HEK293 (cell line): ENCODE measurements around the gene PSMF1.
A peak's percentile ranks its signal among the peaks of the same experiment; 100 is the strongest.

ENCODE experiments used
- CTCF ChIA-PET: fragments of 350-600 bp; formaldehyde crosslinking; extraction: SDS; loops from one replicate; lab custom pipeline; 2021; ENCODE audit warnings: antibody characterized with exemption; lab: Yijun Ruan, JAX
- POLR2A ChIA-PET: fragments of 300-600 bp; formaldehyde crosslinking; extraction: SDS; loops from one replicate; lab custom pipeline; 2020; ENCODE audit warnings: antibody characterized with exemption, inconsistent platforms; lab: Yijun Ruan, JAX
- H3K27ac ChIP-seq: fragments of 200-500 bp; sonication (Bioruptor generic); 2 replicates; pipeline ENCODE4 v1.5.1; 2014; ENCODE audit warnings: low read depth, low read length, control low read depth, inconsistent platforms; ENCODE audit errors: extremely low read depth
- H3K36me3 ChIP-seq, 2 experiments: fragments of 200-500 bp in 1 of 2; sonication (Bioruptor generic) in 1 of 2; 1 replicate in 1 of 2; 2 replicates in 1 of 2; pipeline ENCODE4 v1.5.1; 2014 to 2017; ENCODE audit warnings: inconsistent platforms in 2 of 2, low read length in 2 of 2; ENCODE audit not compliant: control insufficient read depth in 2 of 2, insufficient read depth in 1 of 2
- H3K4me1 ChIP-seq: fragments of 200-500 bp; sonication (Bioruptor generic); 2 replicates; pipeline ENCODE4 v1.5.1; 2014; ENCODE audit warnings: mild to moderate bottlenecking, low read length, inconsistent platforms; ENCODE audit not compliant: control insufficient read depth, insufficient read depth
- H3K4me3 ChIP-seq: 2 replicates; pipeline ENCODE4 v1.5.1; 2011; ENCODE audit warnings: low read depth, mild to moderate bottlenecking, control low read depth, low read length, moderate library complexity
- H3K9me3 ChIP-seq: fragments of 200-500 bp; sonication (Bioruptor generic); 2 replicates; pipeline ENCODE4 v1.5.1; 2014; ENCODE audit warnings: low read depth, low read length, inconsistent platforms; ENCODE audit not compliant: control insufficient read depth, insufficient read depth
- HOXC10 ChIP-seq: sonication (generic); formaldehyde crosslinking; IDR thresholded peaks from 2 replicates; pipeline ENCODE4 v1.8.1; 2023; ENCODE audit warnings: mild to moderate bottlenecking, missing genetic modification reagents
- MEIS1 ChIP-seq: sonication (generic); formaldehyde crosslinking; IDR thresholded peaks from 2 replicates; pipeline ENCODE4 v1.8.1; 2022; ENCODE audit warnings: missing genetic modification reagents, mild to moderate bottlenecking, borderline replicate concordance
- REPIN1 ChIP-seq: fragments of 450-650 bp; formaldehyde crosslinking; IDR thresholded peaks from 2 replicates; pipeline ENCODE4 v1.5.1; 2017; ENCODE audit warnings: missing biosample characterization, missing genetic modification characterization, low read depth
- SALL2 ChIP-seq: fragments of 450-650 bp; formaldehyde crosslinking; IDR thresholded peaks from 2 replicates; pipeline ENCODE4 v1.5.0; 2017; ENCODE audit warnings: missing biosample characterization, mild to moderate bottlenecking, missing genetic modification characterization, borderline replicate concordance
- ZEB2 ChIP-seq: fragments of 450-650 bp; formaldehyde crosslinking; IDR thresholded peaks from 2 replicates; pipeline ENCODE4 v1.5.1; 2016; ENCODE audit warnings: missing biosample characterization, missing genetic modification characterization
- ZIC2 ChIP-seq: fragments of 450-650 bp; formaldehyde crosslinking; IDR thresholded peaks from 2 replicates; pipeline ENCODE4 v1.5.1; 2016; ENCODE audit warnings: missing biosample characterization, missing genetic modification characterization
- ZNF112 ChIP-seq: fragments of 450-650 bp; formaldehyde crosslinking; IDR thresholded peaks from 2 replicates; pipeline ENCODE4 v1.5.0; 2017; ENCODE audit warnings: missing biosample characterization, missing genetic modification characterization
- ZNF169 ChIP-seq: fragments of 450-650 bp; formaldehyde crosslinking; IDR thresholded peaks from 2 replicates; pipeline ENCODE4 v1.5.1; 2016; ENCODE audit warnings: missing biosample characterization, missing genetic modification characterization
- ZNF211 ChIP-seq: fragments of 450-650 bp; formaldehyde crosslinking; IDR thresholded peaks from 2 replicates; pipeline ENCODE4 v1.5.1; 2016; ENCODE audit warnings: low read depth, missing biosample characterization, missing genetic modification characterization
- ZNF302 ChIP-seq: fragments of 450-650 bp; formaldehyde crosslinking; IDR thresholded peaks from 2 replicates; pipeline ENCODE4 v1.5.1; 2016; ENCODE audit warnings: missing biosample characterization, missing genetic modification characterization, low read depth
- ZNF341 ChIP-seq: fragments of 450-650 bp; formaldehyde crosslinking; IDR thresholded peaks from 2 replicates; pipeline ENCODE4; 2016; ENCODE audit warnings: low read depth, missing biosample characterization, missing genetic modification characterization
- ZNF426 ChIP-seq: fragments of 450-650 bp; formaldehyde crosslinking; IDR thresholded peaks from 2 replicates; pipeline ENCODE4 v1.5.1; 2017; ENCODE audit warnings: missing biosample characterization, missing genetic modification characterization, mild to moderate bottlenecking, inconsistent platforms, moderate library complexity
- ZNF501 ChIP-seq: fragments of 450-650 bp; formaldehyde crosslinking; IDR thresholded peaks from 2 replicates; pipeline ENCODE4 v1.5.1; 2016; ENCODE audit warnings: missing biosample characterization, missing genetic modification characterization
- ZNF548 ChIP-seq: fragments of 450-650 bp; formaldehyde crosslinking; IDR thresholded peaks from 2 replicates; pipeline ENCODE4 v1.5.1; 2016; ENCODE audit warnings: missing biosample characterization, missing genetic modification characterization
- ZNF600 ChIP-seq: fragments of 450-650 bp; formaldehyde crosslinking; IDR thresholded peaks from 2 replicates; pipeline ENCODE4 v1.5.1; 2016; ENCODE audit warnings: missing biosample characterization, missing genetic modification characterization
- ZNF654 ChIP-seq: fragments of 450-650 bp; formaldehyde crosslinking; IDR thresholded peaks from 2 replicates; pipeline ENCODE4 v1.5.1; 2016; ENCODE audit warnings: low read depth, missing biosample characterization, missing genetic modification characterization
- ZNF670 ChIP-seq: fragments of 450-650 bp; formaldehyde crosslinking; IDR thresholded peaks from 2 replicates; pipeline ENCODE4 v1.5.1; 2016; ENCODE audit warnings: missing biosample characterization, missing genetic modification characterization, low read depth
- ZNF785 ChIP-seq: fragments of 450-650 bp; formaldehyde crosslinking; IDR thresholded peaks from 2 replicates; pipeline ENCODE4 v1.5.1; 2016; ENCODE audit warnings: missing biosample characterization, missing genetic modification characterization
- ZNF791 ChIP-seq: fragments of 450-650 bp; formaldehyde crosslinking; IDR thresholded peaks from 2 replicates; pipeline ENCODE4 v1.5.1; 2016; ENCODE audit warnings: missing biosample characterization, missing genetic modification characterization
- TF ChIP-seq, protein P1 (sequence below): fragments of 450-650 bp; formaldehyde crosslinking; IDR thresholded peaks from 2 replicates; pipeline ENCODE4 v1.5.1; 2016; ENCODE audit warnings: missing biosample characterization, missing genetic modification characterization
- TF ChIP-seq, protein P2 (sequence below): fragments of 450-650 bp; formaldehyde crosslinking; IDR thresholded peaks from 2 replicates; pipeline ENCODE4 v1.5.1; 2017; ENCODE audit warnings: missing biosample characterization, missing genetic modification characterization
- TF ChIP-seq, protein P3 (sequence below): fragments of 450-650 bp; formaldehyde crosslinking; IDR thresholded peaks from 2 replicates; pipeline ENCODE4 v1.5.1; 2016; ENCODE audit warnings: missing biosample characterization, missing genetic modification characterization
- TF ChIP-seq, protein P4 (sequence below): fragments of 450-650 bp; formaldehyde crosslinking; IDR thresholded peaks from 2 replicates; pipeline ENCODE4 v1.5.1; 2016; ENCODE audit warnings: missing biosample characterization, missing genetic modification characterization

Gene PSMF1

DNA sequence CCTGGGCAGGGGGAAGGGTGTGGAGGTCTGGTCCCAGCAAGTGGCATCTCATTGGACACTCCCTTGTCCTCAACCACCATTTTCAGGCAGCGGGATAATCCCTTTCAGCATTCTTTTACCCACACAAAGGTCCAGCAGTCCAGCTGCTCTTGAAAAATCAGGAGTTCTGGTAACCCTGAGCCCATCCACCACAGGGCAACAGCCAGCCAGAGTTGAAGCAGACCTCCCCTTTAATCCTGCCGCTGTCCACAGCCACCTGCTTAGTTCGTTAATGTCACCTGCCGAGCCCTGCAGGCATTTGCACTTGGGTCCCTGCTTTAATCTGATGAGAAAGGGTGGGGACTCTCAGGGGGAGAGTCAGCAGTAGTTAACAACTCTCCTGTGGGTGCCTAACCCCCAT is 55.3 kb downstream of the PSMF1 start:
- CTCF ChIA-PET = interaction anchor here (0.5 kb wide), 1 partner anchor 30 kb away, joined by 3 read pairs; the partner anchor contains the start of gene C20orf202
- POLR2A ChIA-PET = no interaction called here
- Histone ChIP-seq H3K27ac (no peak overlapping the region), H3K36me3 (peaks cover 4 to 30% of the 10 kb centered on the region in 2 experiments; a peak in 1 of 3 replicates), H3K4me3 (no peak overlapping the region), H3K4me1 (no peaks in the 10 kb centered on the region), H3K9me3 (no peaks in the 10 kb centered on the region)
- TF ChIP-seq ZNF169 (tag by site-specific recombination) = no peak
- TF ChIP-seq ZNF302 = no peak
- peak; percentile 61 for TF ChIP-seq ZIC2 (tag by site-specific recombination)

DNA sequence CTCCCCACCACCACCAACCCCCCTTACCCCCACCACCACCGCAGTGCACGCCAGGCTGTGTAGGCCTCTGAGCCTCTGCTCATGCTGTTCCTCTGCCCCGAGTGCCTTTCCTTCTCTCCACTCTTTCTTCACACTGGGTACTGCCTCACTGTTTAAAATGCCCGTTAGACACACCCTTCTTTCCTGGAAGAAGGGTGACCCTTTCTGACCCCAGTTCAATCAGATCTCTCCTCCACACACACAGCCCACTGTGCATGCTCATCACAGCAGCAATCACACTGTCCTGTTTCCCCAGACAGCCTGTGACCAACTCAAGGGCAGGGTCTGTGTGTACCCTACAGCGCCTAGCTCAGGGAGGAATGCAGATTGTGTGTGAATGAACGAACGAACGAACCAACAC is 56.4 kb downstream of the PSMF1 start:
- Histone ChIP-seq H3K9me3 (no peaks in the 10 kb centered on the region), H3K36me3 (peaks cover 2 to 19% of the 10 kb centered on the region in 2 experiments; a peak in 1 of 3 replicates), H3K4me1 (no peaks in the 10 kb centered on the region), H3K4me3 (no peak overlapping the region), H3K27ac (no peak overlapping the region)
- TF ChIP-seq HOXC10 (CRISPR knock-in tag) = no peak
- TF ChIP-seq ZNF112 (tag by site-specific recombination) = no peak
- TF ChIP-seq, protein P1, sequence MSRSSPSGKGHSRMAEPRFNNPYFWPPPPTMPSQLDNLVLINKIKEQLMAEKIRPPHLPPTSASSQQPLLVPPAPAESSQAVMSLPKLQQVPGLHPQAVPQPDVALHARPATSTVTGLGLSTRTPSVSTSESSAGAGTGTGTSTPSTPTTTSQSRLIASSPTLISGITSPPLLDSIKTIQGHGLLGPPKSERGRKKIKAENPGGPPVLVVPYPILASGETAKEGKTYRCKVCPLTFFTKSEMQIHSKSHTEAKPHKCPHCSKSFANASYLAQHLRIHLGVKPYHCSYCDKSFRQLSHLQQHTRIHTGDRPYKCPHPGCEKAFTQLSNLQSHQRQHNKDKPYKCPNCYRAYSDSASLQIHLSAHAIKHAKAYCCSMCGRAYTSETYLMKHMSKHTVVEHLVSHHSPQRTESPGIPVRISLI = no peak
- no peak for TF ChIP-seq SALL2
- no peak for TF ChIP-seq ZNF211 (tag by site-specific recombination)
- TF ChIP-seq, protein P2, sequence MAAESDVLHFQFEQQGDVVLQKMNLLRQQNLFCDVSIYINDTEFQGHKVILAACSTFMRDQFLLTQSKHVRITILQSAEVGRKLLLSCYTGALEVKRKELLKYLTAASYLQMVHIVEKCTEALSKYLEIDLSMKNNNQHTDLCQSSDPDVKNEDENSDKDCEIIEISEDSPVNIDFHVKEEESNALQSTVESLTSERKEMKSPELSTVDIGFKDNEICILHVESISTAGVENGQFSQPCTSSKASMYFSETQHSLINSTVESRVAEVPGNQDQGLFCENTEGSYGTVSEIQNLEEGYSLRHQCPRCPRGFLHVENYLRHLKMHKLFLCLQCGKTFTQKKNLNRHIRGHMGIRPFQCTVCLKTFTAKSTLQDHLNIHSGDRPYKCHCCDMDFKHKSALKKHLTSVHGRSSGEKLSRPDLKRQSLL = no peak
- no peak for TF ChIP-seq ZNF426 (tag by site-specific recombination)
- POLR2A ChIA-PET = no interaction called here
- CTCF ChIA-PET = interaction anchor here (0.7 kb wide), 1 partner anchor 529 kb away, joined by 4 read pairs; no protein-coding TSS in a partner anchor

DNA sequence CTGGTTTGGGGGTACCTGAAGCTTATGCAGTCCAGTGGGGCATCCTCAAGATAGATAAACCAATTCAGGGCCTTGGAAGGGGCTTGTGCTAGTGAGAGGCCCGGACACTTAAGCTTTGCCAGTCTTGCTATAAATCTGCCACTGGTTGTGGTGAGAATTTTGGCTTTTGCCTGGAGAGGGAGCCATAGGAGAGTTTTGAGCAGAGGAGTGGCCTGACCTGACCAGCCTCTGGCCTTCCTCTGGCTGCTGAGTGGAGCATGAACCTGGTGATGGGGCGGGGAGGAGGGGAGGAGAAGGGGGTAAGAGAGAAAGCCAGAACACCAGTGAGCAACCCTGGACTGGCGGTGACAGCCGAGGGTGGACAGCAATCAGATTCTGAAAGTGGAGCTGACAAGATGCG is 59.3 kb downstream of the PSMF1 start:
- ChIA-PET CTCF (interaction anchor here (1.2 to 1.5 kb wide), 2 partner anchors 33 to 217 kb away, joined by 3 to 7 read pairs; no protein-coding TSS in a partner anchor), POLR2A (no interaction called here)
- no peak overlapping the region for H3K27ac ChIP-seq
- no peaks in the 10 kb centered on the region for H3K4me1 ChIP-seq
- no peak for TF ChIP-seq ZNF785 (tag by site-specific recombination)
- TF ChIP-seq ZNF600 (tag by site-specific recombination) = 0 out of 2 replicates have a peak, but pooled peaks have one; percentile 25
- TF ChIP-seq ZNF341 (tag by site-specific recombination) = peak; percentile 31; the same call in 1 of the 2 replicates
- no peak for TF ChIP-seq SALL2
- H3K4me3 ChIP-seq = no peak overlapping the region
- H3K36me3 ChIP-seq = peaks cover 0 to 20% of the 10 kb centered on the region in 2 experiments; a peak in 1 of 3 replicates
- no peaks in the 10 kb centered on the region for H3K9me3 ChIP-seq

DNA sequence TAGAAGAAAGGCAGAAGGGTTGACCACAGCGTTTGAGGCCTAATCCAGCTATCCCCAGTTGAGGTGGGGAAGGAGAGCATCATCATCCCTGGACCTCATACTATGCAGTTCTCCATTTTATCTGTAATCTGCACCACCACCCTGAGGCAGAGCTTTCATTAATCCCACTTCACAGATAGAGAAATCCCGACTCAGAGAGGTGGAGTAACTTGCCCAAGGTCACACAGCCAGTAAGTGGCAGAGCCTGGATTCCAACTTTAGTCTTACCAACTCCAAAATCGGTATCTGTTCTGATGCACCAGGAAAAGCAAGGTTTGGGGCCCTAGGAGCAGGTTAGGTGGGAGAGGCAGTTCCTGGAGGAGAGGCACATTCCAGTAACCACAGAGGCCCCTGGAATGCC is 59.7 kb downstream of the PSMF1 start:
- POLR2A ChIA-PET = no interaction called here
- no peak for TF ChIP-seq ZEB2 (tag by site-specific recombination)
- TF ChIP-seq, protein P3, sequence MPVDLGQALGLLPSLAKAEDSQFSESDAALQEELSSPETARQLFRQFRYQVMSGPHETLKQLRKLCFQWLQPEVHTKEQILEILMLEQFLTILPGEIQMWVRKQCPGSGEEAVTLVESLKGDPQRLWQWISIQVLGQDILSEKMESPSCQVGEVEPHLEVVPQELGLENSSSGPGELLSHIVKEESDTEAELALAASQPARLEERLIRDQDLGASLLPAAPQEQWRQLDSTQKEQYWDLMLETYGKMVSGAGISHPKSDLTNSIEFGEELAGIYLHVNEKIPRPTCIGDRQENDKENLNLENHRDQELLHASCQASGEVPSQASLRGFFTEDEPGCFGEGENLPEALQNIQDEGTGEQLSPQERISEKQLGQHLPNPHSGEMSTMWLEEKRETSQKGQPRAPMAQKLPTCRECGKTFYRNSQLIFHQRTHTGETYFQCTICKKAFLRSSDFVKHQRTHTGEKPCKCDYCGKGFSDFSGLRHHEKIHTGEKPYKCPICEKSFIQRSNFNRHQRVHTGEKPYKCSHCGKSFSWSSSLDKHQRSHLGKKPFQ = no peak
- no peak for TF ChIP-seq ZNF670
- TF ChIP-seq ZNF791 (tag by site-specific recombination) = no peak
- TF ChIP-seq MEIS1 (CRISPR knock-in tag) = no peak
- TF ChIP-seq ZNF548 (tag by site-specific recombination) = no peak
- no peak for TF ChIP-seq ZNF501 (tag by site-specific recombination)
- TF ChIP-seq REPIN1 (tag by site-specific recombination) = no peak
- TF ChIP-seq ZNF654 (tag by site-specific recombination) = no peak
- TF ChIP-seq, protein P4, sequence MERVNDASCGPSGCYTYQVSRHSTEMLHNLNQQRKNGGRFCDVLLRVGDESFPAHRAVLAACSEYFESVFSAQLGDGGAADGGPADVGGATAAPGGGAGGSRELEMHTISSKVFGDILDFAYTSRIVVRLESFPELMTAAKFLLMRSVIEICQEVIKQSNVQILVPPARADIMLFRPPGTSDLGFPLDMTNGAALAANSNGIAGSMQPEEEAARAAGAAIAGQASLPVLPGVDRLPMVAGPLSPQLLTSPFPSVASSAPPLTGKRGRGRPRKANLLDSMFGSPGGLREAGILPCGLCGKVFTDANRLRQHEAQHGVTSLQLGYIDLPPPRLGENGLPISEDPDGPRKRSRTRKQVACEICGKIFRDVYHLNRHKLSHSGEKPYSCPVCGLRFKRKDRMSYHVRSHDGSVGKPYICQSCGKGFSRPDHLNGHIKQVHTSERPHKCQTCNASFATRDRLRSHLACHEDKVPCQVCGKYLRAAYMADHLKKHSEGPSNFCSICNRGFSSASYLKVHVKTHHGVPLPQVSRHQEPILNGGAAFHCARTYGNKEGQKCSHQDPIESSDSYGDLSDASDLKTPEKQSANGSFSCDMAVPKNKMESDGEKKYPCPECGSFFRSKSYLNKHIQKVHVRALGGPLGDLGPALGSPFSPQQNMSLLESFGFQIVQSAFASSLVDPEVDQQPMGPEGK (tag by site-specific recombination) = no peak
- CTCF ChIA-PET = interaction anchor here (1.5 kb wide), 1 partner anchor 33 kb away, joined by 7 read pairs; no protein-coding TSS in a partner anchor
- Histone ChIP-seq H3K4me1 (no peaks in the 10 kb centered on the region), H3K9me3 (no peaks in the 10 kb centered on the region), H3K4me3 (no peak overlapping the region), H3K27ac (no peak overlapping the region), H3K36me3 (peaks cover 0 to 20% of the 10 kb centered on the region in 2 experiments; a peak in 1 of 3 replicates)
